Posterior cingulate gyrus (tissue), 11 donors: ENCODE results near the gene DEAF1.
"Not testable (repeated sequence)": the region's sequence is repeated elsewhere in the genome, so short reads cannot be mapped to it uniquely, and the experiment has no call there.

Experiments used
- DNase-seq, 10 donors: peaks; one replicate each; pipeline versions ENCODE4 v3.0.0 to v3.0.0-alpha.2; 2020 to 2021; ENCODE audit warnings: mixed read lengths in 3 of 10
- intact Hi-C: fragments of 100-400 bp; cut with DNase I; formaldehyde crosslinking; loops from one replicate; pipeline ENCODE4 v1.15.1; 2023

Gene DEAF1

DNA sequence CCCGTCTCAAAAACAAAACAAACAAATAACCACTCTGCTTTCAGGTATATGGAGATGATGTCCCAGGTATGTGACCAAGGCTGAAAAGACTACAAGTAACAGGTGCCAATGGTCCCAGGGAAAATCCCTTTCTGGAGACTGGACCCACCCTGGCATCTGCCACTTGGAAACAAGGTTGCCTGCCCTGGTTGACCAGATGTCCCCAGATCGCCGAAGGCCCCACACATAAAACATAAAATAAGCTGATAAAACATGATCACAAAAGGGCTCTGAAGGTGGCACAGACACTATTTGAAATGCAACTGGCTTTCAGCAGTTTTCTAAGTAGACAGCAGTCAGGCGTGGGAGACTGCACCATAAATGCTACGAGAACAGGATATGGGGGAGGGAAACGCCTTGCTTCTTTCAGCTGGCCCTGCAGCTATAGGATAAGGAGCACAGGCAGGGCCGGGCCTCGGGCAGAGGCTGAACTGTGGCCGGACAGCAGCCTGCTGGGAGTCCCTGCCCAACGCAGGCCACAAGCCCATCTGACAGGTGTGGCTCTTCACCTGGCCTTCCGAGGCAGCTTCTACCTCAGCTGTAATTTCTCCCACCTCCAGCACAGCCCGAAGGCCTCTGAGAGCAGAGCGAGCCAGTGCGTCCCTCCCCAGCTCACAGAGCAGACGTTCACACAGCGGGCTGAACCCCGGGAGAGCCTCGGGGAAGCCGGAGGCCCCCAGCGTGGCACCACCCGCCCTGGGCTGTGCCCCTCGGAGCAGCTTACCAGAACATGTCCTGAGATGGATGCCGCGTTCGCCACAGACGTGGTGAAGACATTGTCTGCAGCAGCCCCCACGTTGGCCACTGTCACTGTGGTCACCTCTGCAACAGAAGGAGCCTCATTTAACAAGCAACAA lies 4.0 kb downstream of the DEAF1 start:
- intact Hi-C loops: no loop called here
- DNase-seq: peak in 2 of 10 donors; percentile 87 to 91

DNA sequence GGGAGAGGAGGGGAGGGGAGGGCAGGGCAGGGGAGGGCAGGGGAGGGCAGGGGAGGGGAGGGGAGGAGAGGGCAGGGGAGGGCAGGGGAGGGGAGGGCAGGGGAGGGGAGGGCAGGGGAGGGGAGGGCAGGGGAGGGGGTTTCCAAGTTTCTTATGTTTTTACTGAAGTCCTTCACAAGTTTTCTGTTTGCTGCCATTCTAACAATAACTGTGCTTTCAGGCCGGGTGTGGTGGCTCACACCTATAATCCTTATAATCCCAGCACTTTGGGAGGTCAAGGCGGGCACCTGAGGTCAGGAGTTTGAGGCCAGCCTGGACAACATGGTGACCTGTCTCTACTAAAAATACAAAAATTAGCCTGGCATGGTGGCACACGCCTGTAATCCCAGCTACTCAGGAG lies 4.8 kb downstream of the DEAF1 start:
- DNase-seq: peak in 1 of 10 donors; percentile 20
- intact Hi-C loops: not testable (repeated sequence)

DNA sequence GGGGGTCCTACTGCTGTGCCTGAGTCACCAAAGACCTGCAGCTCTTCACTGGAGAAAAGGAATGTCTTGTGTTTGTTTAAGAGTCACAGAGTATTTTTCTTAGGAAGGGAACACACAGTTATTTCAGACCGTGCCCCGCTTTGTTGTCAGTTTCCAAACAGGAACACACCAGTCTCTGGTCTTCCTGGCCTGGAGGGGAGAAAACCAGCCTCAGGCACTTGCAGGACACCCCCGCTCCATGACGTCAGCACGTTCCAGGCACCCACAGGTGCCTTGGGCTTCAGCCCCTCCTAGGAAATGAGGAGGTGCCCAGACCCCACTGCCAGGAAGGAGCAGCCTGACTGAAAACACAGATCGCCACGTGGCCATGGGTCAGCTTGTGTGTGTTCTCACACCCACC lies 5.4 kb downstream of the DEAF1 start:
- intact Hi-C loops: no loop called here

DNA sequence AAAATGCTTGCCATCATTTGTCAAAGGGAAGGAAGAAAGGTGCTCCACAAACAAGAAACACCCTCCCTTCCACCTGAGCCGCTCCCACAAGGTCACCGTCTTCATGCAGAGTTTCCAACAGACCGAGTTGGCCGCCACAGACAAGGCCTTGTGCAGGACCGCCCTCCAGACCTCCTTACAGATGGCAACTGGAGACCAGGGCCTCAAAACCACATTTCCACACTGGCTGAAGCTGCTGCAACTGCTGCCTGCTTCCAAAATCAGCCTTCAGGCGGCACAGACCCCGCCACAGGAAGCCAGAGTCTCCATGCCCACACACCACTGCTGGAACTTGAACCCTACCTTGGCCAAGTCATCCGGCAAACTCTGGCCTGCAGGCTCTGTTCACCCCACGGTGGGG lies 6.3 kb downstream of the DEAF1 start:
- peak in 2 of 10 donors; percentile 63 to 69 for DNase-seq
- intact Hi-C loops: no loop called here

More for the DNA sequence above, 5.4 kb downstream of the DEAF1 start:
- DNase-seq: peak in 1 of 10 donors; percentile 47

DNA sequence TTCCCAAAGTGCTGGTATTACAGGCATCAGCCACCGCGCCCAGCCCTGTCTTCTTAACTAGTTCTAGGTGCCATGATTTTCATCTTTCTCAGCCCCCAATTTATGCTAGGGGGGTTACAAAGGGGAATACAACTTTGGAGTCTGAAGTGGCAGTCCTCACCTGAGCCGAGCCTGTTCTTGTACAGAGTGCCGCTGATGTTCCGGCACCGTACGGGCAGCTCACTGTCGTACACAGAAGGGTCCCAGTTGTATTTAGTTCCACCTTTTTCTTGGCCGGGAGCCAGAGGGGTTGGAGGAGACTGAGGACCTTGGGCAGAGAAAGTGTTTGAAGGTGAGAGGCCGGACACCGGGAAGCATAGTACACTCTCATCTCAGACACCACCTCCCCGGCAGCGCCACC lies 7.3 kb downstream of the DEAF1 start:
- DNase-seq: peak in 2 of 10 donors; percentile 53 to 75
- intact Hi-C loops: no loop called here

DNA sequence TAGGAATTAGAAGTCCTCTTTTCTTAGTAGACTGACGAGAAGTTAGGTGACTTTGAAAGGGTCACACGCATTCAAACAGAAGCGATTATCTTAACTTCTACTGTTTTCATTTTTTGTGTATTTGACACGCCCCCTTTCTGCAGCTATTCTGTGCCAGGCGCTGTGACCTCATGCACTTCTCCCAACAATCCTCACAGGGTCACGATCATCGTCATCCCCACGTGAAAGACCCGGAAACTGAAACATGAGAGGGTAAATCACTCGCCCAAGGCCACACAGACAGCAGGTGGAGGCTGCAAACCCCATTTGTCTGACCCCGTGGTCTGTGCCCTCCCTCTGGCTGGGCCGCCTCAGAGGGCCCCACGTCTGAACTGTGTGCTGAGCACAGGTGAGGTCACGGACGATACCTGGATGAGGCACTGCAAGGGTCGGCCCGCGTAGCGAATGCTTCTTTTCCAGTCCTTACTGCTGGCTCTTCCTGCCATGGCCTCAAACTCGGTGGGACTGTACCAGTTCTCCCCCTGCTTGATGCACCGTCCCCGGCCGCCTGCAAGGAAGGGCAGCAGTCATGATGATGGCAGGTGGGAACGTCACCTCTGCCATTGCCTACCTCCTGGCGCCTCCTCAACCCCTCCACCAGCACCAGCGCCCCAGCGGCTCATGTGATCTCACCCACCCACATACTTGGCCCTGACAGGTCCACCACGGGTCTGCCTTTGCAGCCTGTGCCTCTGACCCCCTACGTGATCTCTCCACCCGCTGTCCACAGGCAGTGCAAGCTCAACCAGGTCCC lies 8.4 kb downstream of the DEAF1 start:
- DNase-seq: peak in 2 of 10 donors; percentile 52 to 59
- intact Hi-C loops: no loop called here

DNA sequence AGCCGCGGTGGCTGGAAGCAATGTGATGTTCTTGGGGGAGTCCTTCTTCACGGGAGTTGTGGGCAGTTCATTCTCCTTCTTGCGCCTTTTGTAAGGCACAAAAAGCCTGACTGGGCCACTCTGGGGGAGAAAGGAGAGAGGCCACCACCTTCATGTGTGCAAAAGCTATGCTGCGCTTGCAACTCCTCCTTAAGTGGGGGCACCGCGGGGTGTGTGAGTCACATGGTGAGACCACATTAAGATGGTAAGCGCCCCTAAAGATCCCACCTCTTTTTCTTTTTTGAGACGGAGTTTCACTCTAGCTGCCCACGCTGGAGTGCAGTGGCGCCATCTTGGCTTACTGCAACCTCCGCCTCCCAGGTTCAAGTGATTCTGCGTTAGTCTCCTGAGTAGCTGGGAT lies 14.1 kb downstream of the DEAF1 start:
- DNase-seq: peak in 1 of 10 donors; percentile 43
- intact Hi-C loops: no loop called here

DNA sequence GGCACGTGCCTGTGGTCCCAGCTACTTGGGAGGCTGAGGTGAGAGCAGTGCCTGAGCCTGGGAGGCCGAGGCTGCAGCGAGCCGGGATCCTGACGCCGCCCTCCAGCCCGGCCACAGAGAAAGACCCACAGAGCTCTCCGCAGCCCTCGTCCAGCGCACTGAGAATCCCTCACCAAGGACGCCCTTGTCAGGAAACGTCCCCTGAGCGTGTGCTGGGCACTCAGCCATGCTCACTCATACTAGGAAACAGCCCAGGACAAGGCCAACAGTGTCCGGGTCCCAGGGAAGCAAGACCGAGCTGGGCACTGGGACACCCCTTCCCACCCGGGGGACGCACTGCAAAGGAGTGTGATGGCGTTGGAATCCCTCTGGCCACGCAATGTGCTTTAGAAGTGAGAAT lies 14.5 kb downstream of the DEAF1 start:
- intact Hi-C loops: no loop called here
- DNase-seq: peak in 2 of 10 donors; percentile 74 to 84

DNA sequence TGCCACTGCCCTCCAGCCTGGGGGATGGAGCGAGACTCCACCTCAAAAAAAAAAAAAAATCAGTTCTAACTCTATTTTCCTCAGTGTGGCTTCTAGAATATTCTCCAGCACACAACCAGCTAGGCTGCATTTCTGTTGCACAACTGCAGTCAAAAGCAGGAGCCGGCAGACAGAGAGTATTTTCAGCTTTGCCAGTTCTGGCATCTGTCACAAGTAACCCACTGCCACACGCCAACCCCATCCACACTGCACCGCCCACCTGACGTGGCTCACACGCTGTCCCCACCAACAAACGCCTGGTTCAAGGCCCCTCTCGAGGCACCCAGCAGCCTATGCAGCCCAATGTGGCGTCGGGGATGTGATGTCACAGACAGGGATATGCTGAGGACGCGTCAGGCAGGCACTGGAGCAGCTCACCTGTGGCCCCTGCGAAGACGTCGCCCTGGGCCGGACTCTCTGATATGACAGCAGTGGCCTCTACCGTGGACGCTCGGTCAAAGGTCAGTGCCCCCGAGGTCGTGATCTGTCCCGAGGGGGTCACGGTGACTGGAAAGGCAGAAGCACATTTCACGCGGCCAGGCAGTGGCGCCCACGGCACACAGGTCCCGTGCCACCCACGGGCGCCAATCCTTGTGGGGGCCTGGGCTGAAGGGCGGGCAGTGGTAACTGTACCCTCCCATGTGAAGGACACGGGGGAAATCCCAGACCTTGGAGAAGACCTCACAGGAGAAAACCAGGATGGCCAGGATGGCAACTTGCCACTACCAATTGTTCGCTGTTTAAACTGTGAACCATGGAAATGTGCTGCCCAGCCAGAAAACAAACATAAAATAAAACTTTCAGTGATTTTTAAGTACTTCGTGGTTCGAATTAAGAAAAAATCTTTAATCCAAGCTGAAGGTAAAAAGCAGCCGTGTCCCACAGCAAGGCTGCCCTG lies 15.5 kb downstream of the DEAF1 start:
- DNase-seq: peak in 1 of 10 donors; percentile 84
- intact Hi-C loops: no loop called here

DNA sequence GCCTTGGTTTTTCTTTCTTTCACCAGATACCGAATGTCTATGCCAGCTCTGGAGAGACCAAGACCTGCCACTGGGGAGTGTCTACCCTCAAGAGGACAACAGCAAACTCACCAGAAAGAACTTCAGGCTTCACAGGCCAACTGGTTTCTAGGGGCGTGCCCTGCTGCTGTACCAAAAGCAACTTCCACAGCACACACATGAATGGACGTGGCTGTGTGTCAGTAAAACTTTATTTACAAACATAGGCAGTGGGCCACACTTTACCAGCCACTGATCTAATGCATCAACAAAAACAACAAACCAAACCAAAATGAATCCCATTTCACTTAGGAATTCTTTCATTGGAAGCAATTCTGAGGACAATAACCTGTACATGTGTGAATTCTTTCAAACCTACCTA lies 16.7 kb downstream of the DEAF1 start:
- intact Hi-C loops: no loop called here

DNA sequence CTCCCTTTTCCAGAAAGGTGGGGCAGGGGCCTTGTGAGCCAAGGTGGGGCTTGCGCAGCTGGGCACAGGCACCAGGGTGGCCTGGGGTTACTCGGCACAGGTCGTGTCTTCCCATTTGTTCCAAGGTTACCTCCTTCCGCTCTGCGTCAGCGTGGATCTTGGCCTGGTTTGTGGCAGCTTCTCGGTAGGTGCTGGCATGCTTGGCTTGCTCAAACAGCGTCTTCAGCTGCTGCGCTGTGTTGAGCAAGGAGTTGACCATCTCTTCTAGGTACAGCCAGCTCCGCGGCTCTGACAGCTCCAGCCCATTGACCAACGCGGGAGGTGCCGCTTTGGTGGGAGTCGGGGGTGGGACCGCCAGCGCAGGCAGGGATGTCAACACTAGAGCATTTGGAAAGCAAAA lies 20.6 kb downstream of the DEAF1 start:
- intact Hi-C loops: no loop called here
- DNase-seq: no peak

More for the DNA sequence above, 16.7 kb downstream of the DEAF1 start:
- DNase-seq: no peak

DNA sequence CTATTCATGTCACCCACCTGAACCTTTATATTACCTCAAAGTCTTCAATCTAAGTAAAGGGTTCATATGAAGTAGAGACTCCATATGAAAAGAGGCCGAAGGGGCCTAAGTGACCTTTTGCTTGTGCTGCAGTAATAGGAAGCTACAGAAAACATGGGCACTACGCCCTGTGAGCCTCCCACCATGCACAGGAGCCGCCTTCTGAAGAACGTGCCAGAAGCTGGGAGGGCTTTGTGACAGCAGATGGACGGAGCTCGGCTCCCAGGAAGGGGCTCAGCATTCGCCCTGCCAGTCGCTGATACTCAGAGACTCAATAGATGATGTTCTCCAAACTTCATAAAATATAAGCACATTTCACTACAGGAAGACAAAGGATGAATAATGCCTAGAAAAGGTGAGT lies 21.2 kb downstream of the DEAF1 start:
- no peak for DNase-seq
- intact Hi-C loops: no loop called here

DNA sequence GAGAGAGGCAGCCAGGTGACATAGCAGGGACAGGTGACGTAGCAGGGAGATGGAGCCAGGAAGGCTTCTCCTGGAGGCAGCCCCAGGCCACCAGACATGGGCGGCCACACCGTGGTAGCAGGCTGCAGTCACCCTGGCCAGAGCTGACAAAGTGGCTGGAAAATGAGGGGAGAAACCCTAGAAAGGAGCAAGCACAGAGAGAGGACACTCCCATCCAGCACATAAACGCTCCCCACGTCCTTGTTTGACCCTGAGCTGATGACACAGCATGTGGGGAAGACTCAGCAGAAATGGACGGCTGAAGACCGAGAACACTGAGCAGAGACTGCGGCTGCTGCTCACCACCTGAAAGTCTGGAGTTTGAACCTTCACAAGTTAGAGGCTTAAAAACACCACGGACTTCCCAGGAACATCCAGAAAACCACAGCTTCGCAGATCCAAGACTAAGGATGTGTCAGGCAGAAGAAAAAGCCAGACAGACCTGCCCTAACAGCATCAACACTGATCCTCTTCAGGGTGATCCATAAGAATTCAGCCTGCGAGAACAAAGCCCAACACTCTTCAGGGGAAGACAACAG lies 29.2 kb downstream of the DEAF1 start:
- intact Hi-C loops: loop anchor here (10.0 kb wide), 1 partner anchor 99 kb away; no protein-coding TSS in a partner anchor
- DNase-seq: peak in 2 of 10 donors; percentile 37 to 75

DNA sequence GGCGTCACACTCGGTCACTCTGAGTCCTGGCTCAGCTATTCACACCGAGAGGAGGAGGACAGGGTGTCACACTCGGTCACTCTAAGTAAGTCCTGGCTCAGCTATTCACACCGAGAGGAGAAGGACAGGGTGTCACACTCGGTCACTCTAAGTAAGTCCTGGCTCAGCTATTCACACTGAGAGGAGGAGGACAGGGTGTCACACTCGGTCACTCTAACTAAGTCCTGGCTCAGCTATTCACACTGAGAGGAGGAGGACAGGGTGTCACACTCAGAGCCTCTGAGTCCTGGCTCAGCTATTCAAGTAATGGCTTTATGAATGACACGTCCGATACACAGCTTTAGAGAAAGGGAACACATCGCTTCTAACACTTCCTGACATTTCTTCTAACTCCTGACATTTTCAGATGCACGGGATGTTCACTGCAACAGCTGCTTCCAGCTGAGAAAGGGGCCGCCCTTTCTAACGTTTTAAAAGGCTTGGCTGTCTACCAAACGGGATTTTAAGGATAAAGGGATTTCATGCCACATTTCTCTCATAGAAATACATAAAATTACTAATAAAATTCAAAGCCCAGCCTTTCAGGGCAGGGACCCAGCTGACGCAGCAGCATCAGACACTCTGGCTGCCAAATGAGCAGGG lies 29.8 kb downstream of the DEAF1 start:
- DNase-seq: no peak
- intact Hi-C loops: loop anchor here (10.0 kb wide), 1 partner anchor 100 kb away; no protein-coding TSS in a partner anchor

DNA sequence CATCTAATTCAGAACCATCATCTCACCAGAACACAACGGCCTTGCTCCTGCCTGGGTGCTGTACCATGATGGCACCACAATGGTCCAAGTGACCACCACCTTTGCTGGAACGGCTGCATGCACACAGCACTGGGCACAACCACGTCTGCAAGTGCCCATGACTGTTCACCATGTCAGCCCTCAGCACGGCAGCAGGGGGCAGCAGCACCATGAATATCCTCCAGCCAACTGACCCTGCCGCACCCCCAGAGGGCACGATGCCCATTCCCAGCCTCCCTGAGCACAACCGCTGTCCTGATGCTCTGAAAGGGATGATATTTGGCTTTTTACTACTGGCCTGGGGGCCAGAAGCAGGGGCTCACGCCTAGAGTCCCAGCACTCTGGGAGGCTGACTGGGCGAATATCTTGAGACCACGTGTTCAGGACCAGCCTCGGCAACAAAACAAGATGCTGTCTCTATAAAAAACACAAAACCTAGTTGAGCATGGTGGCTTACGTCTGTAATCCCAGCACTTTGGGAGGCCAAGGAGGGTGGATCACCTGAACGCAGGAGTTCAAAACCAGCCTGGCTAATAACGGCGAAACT lies 32.2 kb downstream of the DEAF1 start:
- intact Hi-C loops: loop anchor here (1.0 to 10.0 kb wide), 2 partner anchors 61 to 102 kb away; no protein-coding TSS in a partner anchor

DNA sequence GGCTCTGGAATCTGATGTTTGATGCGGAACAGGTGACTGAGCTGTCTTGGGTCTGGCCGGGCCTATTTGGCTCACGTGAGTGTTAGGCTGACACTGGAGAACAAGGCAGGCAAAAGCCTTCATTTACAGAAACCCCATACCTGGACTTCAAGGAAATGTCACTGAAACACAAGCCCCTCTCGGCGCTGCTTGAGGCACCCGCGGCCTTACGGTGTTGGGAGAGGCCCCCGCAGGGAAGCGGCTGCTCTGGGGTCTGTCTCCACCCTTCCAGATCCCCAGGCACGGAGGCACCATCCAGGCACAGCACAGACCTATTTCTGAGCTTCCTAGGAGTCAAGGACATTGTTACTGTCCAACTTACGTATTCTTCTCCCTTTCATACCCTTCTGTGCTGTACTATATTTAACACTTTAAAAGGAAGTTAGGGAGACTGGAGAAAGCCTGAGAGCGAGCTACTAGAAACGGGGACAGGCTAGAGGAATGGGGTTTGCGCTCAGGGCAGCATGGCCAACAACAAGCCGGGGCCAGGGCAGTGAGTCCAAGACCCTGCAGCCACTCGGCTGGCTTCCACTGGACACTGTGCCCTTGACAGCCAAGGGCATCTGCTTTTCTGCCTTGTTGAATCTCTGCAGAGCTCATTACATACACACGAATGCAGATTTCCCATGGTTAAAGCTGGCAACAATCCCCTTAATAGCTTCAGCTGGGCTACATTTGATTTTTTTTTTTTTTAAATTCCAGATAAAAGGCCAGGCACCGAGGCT lies 34.2 kb downstream of the DEAF1 start:
- DNase-seq: peak in 2 of 10 donors; percentile 51 to 71
- intact Hi-C loops: loop anchor here (10.0 kb wide), 1 partner anchor 104 kb away; no protein-coding TSS in a partner anchor

More for the DNA sequence above, 32.2 kb downstream of the DEAF1 start:
- DNase-seq: peak in 9 of 10 donors; percentile 49 to 95 (median 71)

DNA sequence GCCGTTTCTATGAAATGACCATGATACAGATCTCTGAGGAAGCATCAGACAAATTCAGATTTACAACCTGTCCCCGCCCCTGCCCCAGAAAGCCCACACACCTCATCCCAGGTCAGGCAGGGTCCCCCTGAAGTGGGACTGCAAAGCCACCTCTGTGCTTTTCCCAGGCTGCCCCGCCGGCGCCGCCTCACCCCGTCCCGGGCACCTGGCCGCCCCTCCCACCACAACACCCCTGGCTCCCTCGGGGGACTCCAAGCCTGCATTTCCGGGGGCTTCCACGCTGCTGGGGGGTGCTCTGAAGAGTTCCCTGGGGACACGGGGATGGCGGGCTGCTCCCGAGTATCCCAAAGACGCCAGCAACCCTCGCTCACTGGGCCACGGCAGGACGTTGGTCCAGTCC lies 34.7 kb downstream of the DEAF1 start:
- intact Hi-C loops: loop anchor here (10.0 kb wide), 1 partner anchor 105 kb away; no protein-coding TSS in a partner anchor
- peak in 2 of 10 donors; percentile 27 to 72 for DNase-seq
